Lung (tissue), 12 donors: ENCODE data around the gene PTH2R. TPM values are rescaled to one million over a fixed set of nuclear protein-coding genes. Genes with fewer than 3 reads are reported as not detected.

Source experiments
- ATAC-seq: fragments of 200-7000 bp; cut with Tn5 transposase; one replicate; pipeline ENCODE4 v1.9.1; 2020; ENCODE audit warnings: moderate number of reproducible peaks; ENCODE audit not compliant: insufficient read depth, low FRiP score
- DNase-seq, 3 donors: peaks; one replicate each; pipeline ENCODE4 v3.0.0-alpha.2; 2013 to 2017
- H3K27ac ChIP-seq, 2 donors: one replicate each; pipeline ENCODE4 v1.5.1; 2013; ENCODE audit warnings: mild to moderate bottlenecking in 2 of 2, moderate library complexity in 2 of 2, control low read depth in 1 of 2, inconsistent platforms in 1 of 2, low read depth in 1 of 2, low read length in 1 of 2
- H3K27me3 ChIP-seq, 3 donors: one replicate each; pipeline ENCODE4 v1.5.1; 2013; ENCODE audit warnings: low read length in 2 of 3; ENCODE audit not compliant: control insufficient read depth in 3 of 3, insufficient read depth in 3 of 3
- H3K36me3 ChIP-seq, 4 donors: one replicate each; pipeline ENCODE4 v1.5.1; 2013; ENCODE audit warnings: low read length in 4 of 4, mild to moderate bottlenecking in 1 of 4, moderate library complexity in 1 of 4; ENCODE audit not compliant: control insufficient read depth in 4 of 4, insufficient read depth in 4 of 4
- H3K4me1 ChIP-seq, 5 donors: one replicate each; pipeline ENCODE4 v1.5.1; 2013; ENCODE audit warnings: low read length in 5 of 5, mild to moderate bottlenecking in 2 of 5, moderate library complexity in 1 of 5; ENCODE audit not compliant: control insufficient read depth in 5 of 5, insufficient read depth in 5 of 5
- H3K4me3 ChIP-seq: one replicate; pipeline ENCODE4 v1.5.1; 2013; ENCODE audit warnings: mild to moderate bottlenecking, control low read depth, moderate library complexity
- H3K9ac ChIP-seq, 2 donors: one replicate each; pipeline ENCODE4 v1.5.1; 2013; ENCODE audit warnings: low read length in 2 of 2, control low read depth in 1 of 2; ENCODE audit not compliant: insufficient read depth in 1 of 2
- H3K9me3 ChIP-seq, 4 donors: one replicate each; pipeline ENCODE4 v1.5.1; 2013; ENCODE audit warnings: low read length in 3 of 4, mild to moderate bottlenecking in 1 of 4, moderate library complexity in 1 of 4; ENCODE audit not compliant: control insufficient read depth in 4 of 4, insufficient read depth in 3 of 4
- WGBS, 2 donors: extraction: QIAGEN DNeasy Blood & Tissue Kit; methylation state at CpG; one replicate each; pipeline ENCODE4 v1.1.7; 2013; 5-methylcytosine and 5-hydroxymethylcytosine counted together
- polyA plus RNA-seq, 2 donors: library from polyadenylated mRNA; stranded (reverse); fragments of 200-250 nt; gene quantifications; one replicate each; pipeline ENCODE4 v1.2.1, GENCODE V29; 2013
- total RNA-seq, 2 donors: library from RNA; depleted of rRNA in 1 of 2; stranded (reverse); fragments of >200 nt in 1 of 2; gene quantifications; one replicate each; pipeline ENCODE4 v1.2.1, GENCODE V29; 2014 to 2021
- TF ChIP-seq, protein P1 (sequence below): IDR thresholded peaks from 2 replicates; pipeline ENCODE4 v1.5.1; 2012; ENCODE audit warnings: mild to moderate bottlenecking; ENCODE audit errors: control extremely low read depth, extremely low read depth
- donor health status: control.
- donor health status: control.
- donor health status: Bipolar disorder and iron deficiency.
- donor health status: healthy.
- donor health status: DM: yes; HTN: yes; CAD: no.

Gene PTH2R
- total and polyA plus RNA-seq, 4 donors: 0.11 to 0.25 (median 0.13) TPM

DNA sequence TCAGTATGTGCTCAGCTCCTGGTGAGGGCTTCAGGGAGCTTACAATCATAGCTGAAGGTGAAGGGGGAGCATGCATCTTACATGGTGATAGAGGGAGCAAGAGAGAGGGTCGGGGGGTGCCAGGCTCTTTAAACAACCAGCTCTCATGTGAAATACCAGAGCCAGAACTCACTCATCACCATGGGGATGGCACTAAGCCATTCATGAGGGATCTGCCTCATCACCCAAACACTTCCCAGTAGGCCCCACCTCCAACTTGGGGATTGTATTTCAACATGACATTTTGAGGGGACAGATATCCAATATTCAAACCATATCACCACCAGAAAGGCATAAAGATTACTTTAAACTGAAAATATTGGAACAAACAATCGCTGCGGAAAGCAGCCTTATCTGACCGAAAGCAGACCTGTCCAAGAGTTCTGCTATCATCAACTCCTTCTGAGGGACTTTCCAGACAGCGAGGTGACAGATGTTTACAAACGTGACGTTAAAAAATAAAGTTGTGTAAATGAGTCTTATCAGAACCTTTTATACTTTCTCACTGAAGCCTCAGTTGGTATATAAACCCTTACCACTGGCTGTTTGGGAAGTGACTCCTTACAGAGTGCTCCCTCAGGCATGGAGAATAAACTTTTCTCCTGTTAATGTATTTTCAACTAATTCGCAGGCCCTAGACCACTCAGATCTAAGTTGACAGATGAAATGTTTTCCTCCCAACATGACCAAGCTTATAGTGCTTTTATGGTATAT, 35.5 kb upstream of the PTH2R start:
- DNase-seq (no peak), ATAC-seq (no peak)
- Histone ChIP-seq H3K27me3 (no peaks in the 10 kb centered on the region), H3K9ac (no peak overlapping the region), H3K9me3 (no peaks in the 10 kb centered on the region), H3K27ac (no peak overlapping the region), H3K4me1 (no peaks in the 10 kb centered on the region), H3K36me3 (no peaks in the 10 kb centered on the region), H3K4me3 (no peak overlapping the region)
- WGBS, 2 donors: 77 to 89% methylated on average over 8 of the region's 8 CpGs
- TF ChIP-seq, protein P1, sequence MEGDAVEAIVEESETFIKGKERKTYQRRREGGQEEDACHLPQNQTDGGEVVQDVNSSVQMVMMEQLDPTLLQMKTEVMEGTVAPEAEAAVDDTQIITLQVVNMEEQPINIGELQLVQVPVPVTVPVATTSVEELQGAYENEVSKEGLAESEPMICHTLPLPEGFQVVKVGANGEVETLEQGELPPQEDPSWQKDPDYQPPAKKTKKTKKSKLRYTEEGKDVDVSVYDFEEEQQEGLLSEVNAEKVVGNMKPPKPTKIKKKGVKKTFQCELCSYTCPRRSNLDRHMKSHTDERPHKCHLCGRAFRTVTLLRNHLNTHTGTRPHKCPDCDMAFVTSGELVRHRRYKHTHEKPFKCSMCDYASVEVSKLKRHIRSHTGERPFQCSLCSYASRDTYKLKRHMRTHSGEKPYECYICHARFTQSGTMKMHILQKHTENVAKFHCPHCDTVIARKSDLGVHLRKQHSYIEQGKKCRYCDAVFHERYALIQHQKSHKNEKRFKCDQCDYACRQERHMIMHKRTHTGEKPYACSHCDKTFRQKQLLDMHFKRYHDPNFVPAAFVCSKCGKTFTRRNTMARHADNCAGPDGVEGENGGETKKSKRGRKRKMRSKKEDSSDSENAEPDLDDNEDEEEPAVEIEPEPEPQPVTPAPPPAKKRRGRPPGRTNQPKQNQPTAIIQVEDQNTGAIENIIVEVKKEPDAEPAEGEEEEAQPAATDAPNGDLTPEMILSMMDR: no peak

- DNase-seq (no peak), ATAC-seq (no peak)
- Histone ChIP-seq H3K4me3 (no peak overlapping the region), H3K9me3 (no peaks in the 10 kb centered on the region), H3K27ac (no peak overlapping the region), H3K36me3 (no peaks in the 10 kb centered on the region), H3K4me1 (no peaks in the 10 kb centered on the region), H3K27me3 (no peaks in the 10 kb centered on the region), H3K9ac (no peak overlapping the region)
- WGBS, 2 donors: 45 to 46% methylated on average over 1 of the region's 1 CpG
- TF ChIP-seq, protein P1: no peak
Observed at GRCh38 chr2:208371634-208371935, 35.0 kb upstream of the PTH2R start.

DNA sequence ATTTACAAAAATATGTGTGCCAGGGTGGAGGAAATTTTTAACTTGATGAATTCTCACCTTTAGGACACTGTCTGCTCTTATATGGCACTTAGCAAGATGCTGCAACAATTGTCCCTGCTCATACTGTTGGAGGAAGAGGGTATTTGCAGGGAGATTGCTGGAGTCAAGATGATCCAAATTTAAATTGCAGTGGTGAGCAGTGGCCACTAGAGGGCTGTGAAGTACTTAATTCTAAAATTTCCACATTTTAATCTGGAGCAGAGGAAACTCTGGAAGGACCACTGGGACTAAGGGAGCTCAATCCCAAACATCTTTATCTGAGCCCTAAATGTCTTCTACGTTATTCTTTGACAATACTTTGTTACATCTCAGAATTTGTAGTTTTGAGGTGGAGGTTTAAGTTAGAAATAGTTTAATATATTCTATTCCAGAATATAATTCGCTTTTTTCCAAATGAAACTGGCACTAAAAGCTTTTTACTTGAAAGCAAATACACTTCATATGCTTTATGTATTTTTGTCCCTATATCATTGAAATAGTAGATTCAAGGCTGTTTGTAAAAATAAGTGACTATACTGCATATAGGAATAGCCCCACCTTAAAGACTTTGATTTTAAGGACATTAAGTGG, 33.0 kb upstream of the PTH2R start:
- ATAC-seq (peak; percentile 75), DNase-seq (peak; percentile 51 to 73 (median 58))
- H3K9me3 ChIP-seq: no peaks in the 10 kb centered on the region
- WGBS, 2 donors: 50% methylated on average over 2 of the region's 2 CpGs
- no peak overlapping the region for H3K9ac ChIP-seq
- TF ChIP-seq, protein P1: peak; percentile 68
- H3K36me3 ChIP-seq: no peaks in the 10 kb centered on the region
- no peak overlapping the region for H3K27ac ChIP-seq
- no peaks in the 10 kb centered on the region for H3K4me1 ChIP-seq
- H3K4me3 ChIP-seq: no peak overlapping the region
- H3K27me3 ChIP-seq: no peaks in the 10 kb centered on the region
